Nucleus accumbens (tissue), 56 donors: ENCODE results near the gene BAG5.
A peak's percentile ranks its signal among the peaks of the same experiment; 100 is the strongest.
"Not testable (repeated sequence)": the region's sequence is repeated elsewhere in the genome, so short reads cannot be mapped to it uniquely, and the experiment has no call there.

ENCODE experiments used
- DNase-seq, 56 donors: peaks; one replicate each; lab custom pipeline; 2025; lab: John Stamatoyannopoulos, UW

BAG5 gene

GRCh38 chr14:103562429-103563225 lies at the start of gene BAG5, which contains the start of gene COA8:
BAG5 (minus strand) TSS chr14:103562657; CDS start chr14:103561164, 1,493 bp downstream.
COA8 (plus strand) TSS chr14:103562960; CDS start chr14:103563002, 42 bp downstream.
- peak in 55 of 56 donors; percentile 14 to 97 (median 85) for DNase-seq

GRCh38 chr14:103611215-103611614 lies 48.8 kb upstream of the BAG5 start:
- DNase-seq: no peak

- not testable (repeated sequence) for DNase-seq
Measured at GRCh38 chr14:103609081-103609480, 46.6 kb upstream of the BAG5 start.

GRCh38 chr14:103607822-103608221 lies 45.4 kb upstream of the BAG5 start:
- DNase-seq: no peak

GRCh38 chr14:103606963-103607668 lies 44.7 kb upstream of the BAG5 start:
- peak in 51 of 56 donors; percentile 17 to 84 (median 58) for DNase-seq

- no peak for DNase-seq
Measured at GRCh38 chr14:103604620-103605019, 42.2 kb upstream of the BAG5 start.

GRCh38 chr14:103600503-103600902 lies 38.0 kb upstream of the BAG5 start:
- DNase-seq: no peak

- DNase-seq: peak in 36 of 56 donors; percentile 4 to 82 (median 41)
Measured at GRCh38 chr14:103597623-103598377, 35.3 kb upstream of the BAG5 start.

- peak in 55 of 56 donors; percentile 11 to 87 (median 65) for DNase-seq
Measured at GRCh38 chr14:103594265-103594664, 31.8 kb upstream of the BAG5 start.

- no peak for DNase-seq
Measured at GRCh38 chr14:103593577-103593976, 31.1 kb upstream of the BAG5 start.

- DNase-seq: no peak
Measured at GRCh38 chr14:103584326-103584915, 22.0 kb upstream of the BAG5 start.

- no peak for DNase-seq
Measured at GRCh38 chr14:103581954-103582703, 19.7 kb upstream of the BAG5 start.

- DNase-seq: no peak
Measured at GRCh38 chr14:103581206-103581605, 18.7 kb upstream of the BAG5 start.

- peak in 1 of 56 donors; percentile 5 for DNase-seq
Measured at GRCh38 chr14:103578401-103579075, 16.1 kb upstream of the BAG5 start.

GRCh38 chr14:103576371-103577024 lies 14.0 kb upstream of the BAG5 start:
- DNase-seq: peak in 51 of 56 donors; percentile 7 to 87 (median 59)

- DNase-seq: no peak
Measured at GRCh38 chr14:103574707-103575285, 12.3 kb upstream of the BAG5 start.

- no peak for DNase-seq
Measured at GRCh38 chr14:103574104-103574503, 11.6 kb upstream of the BAG5 start.

GRCh38 chr14:103569408-103569807 lies 7.0 kb upstream of the BAG5 start:
- no peak for DNase-seq
